ENCODE measurements around the gene CDK19.

Gene CDK19

DNA sequence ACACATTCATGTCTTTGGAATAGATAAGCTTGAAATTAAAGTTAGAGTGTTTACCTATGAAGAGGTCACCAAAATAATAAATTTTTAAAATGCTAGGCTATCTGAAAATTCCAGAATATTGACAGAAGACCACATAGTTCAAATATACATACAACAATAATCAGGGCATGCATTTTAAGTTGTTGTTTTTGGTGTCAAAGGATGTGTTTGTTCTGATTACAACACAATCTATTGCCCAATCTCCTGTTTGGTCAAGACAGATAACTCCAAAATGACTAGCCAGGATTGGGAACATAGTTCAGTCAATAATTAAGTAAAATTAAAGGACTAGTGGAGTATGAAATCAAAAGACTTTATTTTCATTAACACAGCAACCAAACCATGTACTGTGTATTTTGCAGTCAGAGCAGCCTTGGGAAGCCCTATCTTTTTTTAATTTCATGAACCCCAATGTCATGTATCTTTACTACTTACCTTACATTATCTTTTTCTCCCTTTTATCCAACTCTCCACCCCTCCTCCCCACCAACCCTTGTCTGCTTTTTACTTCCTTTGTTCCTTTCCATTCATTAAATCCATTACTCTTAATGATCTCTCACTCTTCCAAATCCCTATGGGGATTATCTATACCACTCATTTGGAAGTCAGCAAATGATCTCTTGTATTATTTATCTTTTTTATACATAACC lies 111.2 kb downstream of the CDK19 start:
- H3K36me3 ChIP-seq (ENCODE audit: control insufficient read depth in 2 of 2, insufficient read depth in 2 of 2, low read length in 2 of 2), result no peaks in the 10 kb centered on the region
- H3K27ac ChIP-seq (ENCODE audit: low read length), result no peak overlapping the region
- no peak overlapping the region for H3K4me3 ChIP-seq (ENCODE audit: low read length in 2 of 2)
- H3K27me3 ChIP-seq (ENCODE audit: control insufficient read depth in 1 of 2, insufficient read depth in 2 of 2, low read length in 2 of 2), result no peaks in the 10 kb centered on the region
- H3K4me1 ChIP-seq (ENCODE audit: control insufficient read depth, insufficient read depth, low read length), result no peaks in the 10 kb centered on the region
- no peaks in the 10 kb centered on the region for H3K9me3 ChIP-seq (ENCODE audit: control insufficient read depth in 2 of 2, low read length in 2 of 2)
- no peak overlapping the region for H3K9ac ChIP-seq (ENCODE audit: low read length in 2 of 2)

DNA sequence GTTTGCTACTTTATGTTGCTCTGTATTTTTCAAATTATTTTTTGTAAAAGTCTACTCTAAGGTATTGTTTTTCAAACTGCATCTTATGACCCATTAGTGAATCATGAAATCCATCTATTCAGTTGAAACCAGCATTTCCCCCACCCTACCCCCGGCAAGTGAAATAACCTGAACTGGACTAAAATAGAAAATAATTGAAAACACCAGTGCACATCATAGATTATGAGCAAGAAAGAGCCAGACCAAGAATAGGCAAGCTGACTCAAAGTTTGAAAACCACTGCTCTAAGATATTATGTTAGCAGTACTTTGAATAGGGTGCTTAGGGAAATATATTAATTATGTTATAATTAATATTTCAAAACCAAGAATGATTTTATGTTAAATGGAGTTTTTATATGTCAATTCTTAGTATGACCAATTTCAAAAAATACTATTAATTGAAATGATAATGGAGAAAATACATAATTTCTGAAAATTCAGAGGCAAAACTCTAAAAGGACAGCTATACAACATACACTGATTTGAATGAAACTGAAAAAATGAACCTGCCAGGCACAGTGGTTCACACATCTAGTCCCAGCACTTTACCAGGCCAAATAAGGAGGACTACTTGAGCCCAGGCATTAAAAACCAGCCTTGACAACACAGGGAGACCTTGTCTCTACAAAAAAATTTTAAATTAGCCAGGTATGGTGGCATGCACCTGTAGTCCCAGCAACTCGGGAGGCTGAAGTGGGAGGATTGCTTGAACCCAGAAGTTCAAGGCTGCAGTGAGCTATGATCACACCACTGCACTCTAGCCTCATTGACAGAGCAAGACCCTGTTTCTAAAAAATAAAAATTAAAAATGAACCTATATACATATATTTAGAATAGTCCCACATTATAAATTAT lies 112.0 kb downstream of the CDK19 start:
- Histone ChIP-seq H3K27ac (ENCODE audit: low read length) (no peak overlapping the region), H3K4me3 (ENCODE audit: low read length in 2 of 2) (no peak overlapping the region), H3K36me3 (ENCODE audit: control insufficient read depth in 2 of 2, insufficient read depth in 2 of 2, low read length in 2 of 2) (no peaks in the 10 kb centered on the region), H3K27me3 (ENCODE audit: control insufficient read depth in 1 of 2, insufficient read depth in 2 of 2, low read length in 2 of 2) (no peaks in the 10 kb centered on the region), H3K9ac (ENCODE audit: low read length in 2 of 2) (no peak overlapping the region), H3K4me1 (ENCODE audit: control insufficient read depth, insufficient read depth, low read length) (no peaks in the 10 kb centered on the region), H3K9me3 (ENCODE audit: control insufficient read depth in 2 of 2, low read length in 2 of 2) (no peaks in the 10 kb centered on the region)

DNA sequence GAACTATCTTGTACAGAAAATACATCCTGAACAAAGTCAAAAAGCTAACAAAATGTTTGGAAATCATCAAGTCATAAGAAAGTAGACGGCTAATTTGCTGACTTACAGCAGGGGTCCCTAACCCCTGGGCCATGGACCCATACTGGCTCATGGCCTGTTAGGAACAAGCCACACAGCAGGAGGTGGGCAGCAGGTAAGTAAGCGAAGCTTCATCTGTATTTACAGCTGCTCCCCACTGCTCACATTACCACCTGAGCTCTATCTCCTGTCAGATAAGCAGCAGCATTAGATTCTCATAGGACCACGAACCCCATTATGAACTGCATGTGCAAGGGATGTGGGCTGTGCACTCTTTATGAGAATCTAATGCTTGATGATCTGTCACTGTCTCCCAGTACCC lies 115.5 kb downstream of the CDK19 start:
- no peak overlapping the region for H3K4me3 ChIP-seq (ENCODE audit: low read length in 2 of 2)
- no peak overlapping the region for H3K9ac ChIP-seq (ENCODE audit: low read length in 2 of 2)
- H3K27ac ChIP-seq (ENCODE audit: low read length), result no peak overlapping the region

DNA sequence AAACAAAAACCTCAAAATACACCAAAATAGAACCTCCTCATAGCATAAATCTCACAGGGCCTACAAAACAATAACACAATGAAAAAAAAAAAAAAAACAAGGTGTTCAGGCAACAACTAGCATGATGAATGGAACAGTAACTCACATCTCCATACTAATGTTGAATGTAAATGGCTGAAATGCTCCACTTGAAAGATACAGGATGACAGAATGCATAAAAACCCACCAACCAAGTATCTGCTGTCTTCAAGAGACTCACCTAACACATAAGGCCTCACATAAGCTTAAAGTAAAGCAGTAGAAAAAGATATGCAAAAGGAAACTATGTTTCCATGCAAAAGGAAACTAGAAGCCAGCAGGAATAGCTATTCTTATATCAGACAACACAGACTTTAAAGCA lies 121.3 kb downstream of the CDK19 start:
- H3K4me1 ChIP-seq (ENCODE audit: control insufficient read depth, insufficient read depth, low read length), result no peaks in the 10 kb centered on the region
- no peak overlapping the region for H3K9ac ChIP-seq (ENCODE audit: low read length in 2 of 2)
- H3K4me3 ChIP-seq (ENCODE audit: low read length in 2 of 2), result no peak overlapping the region
- H3K27ac ChIP-seq (ENCODE audit: low read length), result no peak overlapping the region
- no peaks in the 10 kb centered on the region for H3K36me3 ChIP-seq (ENCODE audit: control insufficient read depth in 2 of 2, insufficient read depth in 2 of 2, low read length in 2 of 2)
- H3K9me3 ChIP-seq (ENCODE audit: control insufficient read depth in 2 of 2, low read length in 2 of 2), result no peaks in the 10 kb centered on the region
- no peaks in the 10 kb centered on the region for H3K27me3 ChIP-seq (ENCODE audit: control insufficient read depth in 1 of 2, insufficient read depth in 2 of 2, low read length in 2 of 2)

More for the DNA sequence above, 115.5 kb downstream of the CDK19 start:
- no peaks in the 10 kb centered on the region for H3K4me1 ChIP-seq (ENCODE audit: control insufficient read depth, insufficient read depth, low read length)
- H3K9me3 ChIP-seq (ENCODE audit: control insufficient read depth in 2 of 2, low read length in 2 of 2), result no peaks in the 10 kb centered on the region
- no peaks in the 10 kb centered on the region for H3K27me3 ChIP-seq (ENCODE audit: control insufficient read depth in 1 of 2, insufficient read depth in 2 of 2, low read length in 2 of 2)
- H3K36me3 ChIP-seq (ENCODE audit: control insufficient read depth in 2 of 2, insufficient read depth in 2 of 2, low read length in 2 of 2), result no peaks in the 10 kb centered on the region

DNA sequence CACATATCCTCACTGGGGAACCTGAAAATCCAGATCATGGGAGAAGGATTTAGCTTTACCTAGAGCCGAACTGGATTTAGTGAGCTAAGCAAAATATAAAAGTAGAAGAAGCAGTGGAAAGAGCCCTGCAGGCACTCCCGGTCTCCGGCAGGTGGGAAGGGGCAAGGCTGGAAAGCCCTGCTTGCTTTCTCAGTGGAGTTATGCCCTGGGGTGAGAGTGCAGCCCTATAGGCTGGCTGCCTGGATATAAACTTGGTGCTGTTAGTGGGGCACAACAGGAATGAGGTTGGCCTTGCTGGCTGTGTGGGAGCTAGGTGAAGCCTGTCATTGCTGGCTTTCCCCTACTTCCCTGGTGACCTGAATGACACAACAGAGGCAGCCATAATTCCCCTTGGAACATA lies 122.0 kb downstream of the CDK19 start:
- Histone ChIP-seq H3K36me3 (ENCODE audit: control insufficient read depth in 2 of 2, insufficient read depth in 2 of 2, low read length in 2 of 2) (no peaks in the 10 kb centered on the region), H3K9ac (ENCODE audit: low read length in 2 of 2) (no peak overlapping the region), H3K27me3 (ENCODE audit: control insufficient read depth in 1 of 2, insufficient read depth in 2 of 2, low read length in 2 of 2) (no peaks in the 10 kb centered on the region), H3K9me3 (ENCODE audit: control insufficient read depth in 2 of 2, low read length in 2 of 2) (no peaks in the 10 kb centered on the region), H3K27ac (ENCODE audit: low read length) (no peak overlapping the region), H3K4me1 (ENCODE audit: control insufficient read depth, insufficient read depth, low read length) (no peaks in the 10 kb centered on the region), H3K4me3 (ENCODE audit: low read length in 2 of 2) (no peak overlapping the region)

DNA sequence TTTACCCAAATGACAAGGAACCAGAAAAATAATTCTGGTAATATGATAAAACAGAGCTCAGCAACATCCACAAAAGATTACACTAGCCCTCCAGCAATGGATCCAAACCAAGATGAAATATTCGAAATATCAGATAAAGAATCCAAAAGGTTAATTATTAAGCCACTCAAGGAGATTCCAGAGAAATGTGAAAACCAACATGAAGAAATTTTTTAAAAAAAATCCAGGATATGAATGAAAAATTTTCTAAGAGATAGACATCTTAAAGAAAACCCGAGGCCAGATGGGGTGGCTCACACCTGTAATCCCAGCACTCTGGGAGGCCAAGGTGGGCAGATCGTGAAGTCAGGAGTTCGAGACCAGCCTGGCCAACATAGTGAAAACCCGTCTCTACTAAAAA lies 124.4 kb downstream of the CDK19 start:
- Histone ChIP-seq H3K36me3 (ENCODE audit: control insufficient read depth in 2 of 2, insufficient read depth in 2 of 2, low read length in 2 of 2) (no peaks in the 10 kb centered on the region), H3K9me3 (ENCODE audit: control insufficient read depth in 2 of 2, low read length in 2 of 2) (no peaks in the 10 kb centered on the region), H3K9ac (ENCODE audit: low read length in 2 of 2) (no peak overlapping the region), H3K4me1 (ENCODE audit: control insufficient read depth, insufficient read depth, low read length) (no peaks in the 10 kb centered on the region), H3K27ac (ENCODE audit: low read length) (no peak overlapping the region), H3K4me3 (ENCODE audit: low read length in 2 of 2) (no peak overlapping the region), H3K27me3 (ENCODE audit: control insufficient read depth in 1 of 2, insufficient read depth in 2 of 2, low read length in 2 of 2) (no peaks in the 10 kb centered on the region)

DNA sequence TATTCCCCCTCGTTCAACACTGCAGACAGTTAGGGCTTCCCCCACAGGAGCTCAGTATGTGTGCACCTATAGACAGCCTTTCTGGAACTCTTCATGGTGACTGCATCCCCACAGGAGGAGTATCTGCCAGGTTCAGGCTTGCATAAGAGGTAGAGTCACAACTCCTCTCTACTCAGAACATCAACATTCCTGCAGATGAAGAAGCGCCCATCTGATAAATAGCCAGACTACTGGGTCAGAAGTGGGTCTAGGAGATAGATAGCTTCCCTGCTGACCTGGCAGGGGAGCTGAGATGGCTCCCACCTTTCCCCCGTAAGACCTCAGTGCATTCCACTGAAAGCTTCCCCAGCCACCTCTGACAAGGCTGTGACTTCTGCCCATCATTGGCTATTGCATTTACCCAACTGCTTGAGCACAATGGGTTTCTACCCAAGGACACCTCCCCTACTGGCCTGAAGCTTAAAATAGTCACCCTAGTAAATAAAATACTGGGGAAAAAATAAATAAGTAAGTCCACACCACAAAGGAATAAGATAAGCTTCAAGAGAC lies 125.1 kb downstream of the CDK19 start:
- H3K4me1 ChIP-seq (ENCODE audit: control insufficient read depth, insufficient read depth, low read length), result no peaks in the 10 kb centered on the region
- H3K4me3 ChIP-seq (ENCODE audit: low read length in 2 of 2), result no peak overlapping the region
- no peak overlapping the region for H3K9ac ChIP-seq (ENCODE audit: low read length in 2 of 2)
- H3K27me3 ChIP-seq (ENCODE audit: control insufficient read depth in 1 of 2, insufficient read depth in 2 of 2, low read length in 2 of 2), result no peaks in the 10 kb centered on the region
- H3K27ac ChIP-seq (ENCODE audit: low read length), result no peak overlapping the region
- H3K36me3 ChIP-seq (ENCODE audit: control insufficient read depth in 2 of 2, insufficient read depth in 2 of 2, low read length in 2 of 2), result no peaks in the 10 kb centered on the region
- H3K9me3 ChIP-seq (ENCODE audit: control insufficient read depth in 2 of 2, low read length in 2 of 2), result no peaks in the 10 kb centered on the region

DNA sequence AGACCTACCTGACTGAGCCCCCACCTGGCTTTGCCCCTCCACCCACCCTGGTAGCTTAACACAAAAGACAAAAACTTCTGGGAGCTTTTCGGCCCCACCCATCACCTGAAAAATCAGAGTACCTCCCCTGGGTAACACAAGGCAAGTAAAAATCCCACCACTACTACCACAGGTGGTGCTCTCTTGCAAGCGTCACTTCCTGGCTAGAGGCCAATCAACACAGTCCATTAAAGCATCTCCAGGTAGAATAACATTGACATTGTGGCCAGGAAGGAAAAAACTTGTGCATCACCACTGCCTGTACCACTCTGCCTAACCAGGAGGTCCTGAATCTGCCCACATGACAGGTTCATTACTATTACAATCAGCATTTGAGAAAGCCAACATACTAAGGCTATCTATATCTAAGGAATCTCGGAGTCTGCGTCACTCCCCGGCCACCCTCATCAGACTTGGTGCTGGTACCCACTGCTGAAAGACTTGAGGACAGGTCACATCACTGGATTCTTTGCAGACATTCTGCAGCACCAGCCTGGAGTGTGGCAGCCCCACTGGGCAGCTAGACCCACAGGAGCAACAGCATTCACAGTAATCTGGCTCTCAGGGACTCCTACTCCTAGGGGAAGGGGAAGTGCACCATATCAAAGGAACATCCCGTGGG lies 125.9 kb downstream of the CDK19 start:
- no peak overlapping the region for H3K27ac ChIP-seq (ENCODE audit: low read length)
- H3K27me3 ChIP-seq (ENCODE audit: control insufficient read depth in 1 of 2, insufficient read depth in 2 of 2, low read length in 2 of 2), result no peaks in the 10 kb centered on the region
- no peak overlapping the region for H3K9ac ChIP-seq (ENCODE audit: low read length in 2 of 2)
- H3K4me3 ChIP-seq (ENCODE audit: low read length in 2 of 2), result no peak overlapping the region
- no peaks in the 10 kb centered on the region for H3K36me3 ChIP-seq (ENCODE audit: control insufficient read depth in 2 of 2, insufficient read depth in 2 of 2, low read length in 2 of 2)
- no peaks in the 10 kb centered on the region for H3K9me3 ChIP-seq (ENCODE audit: control insufficient read depth in 2 of 2, low read length in 2 of 2)
- H3K4me1 ChIP-seq (ENCODE audit: control insufficient read depth, insufficient read depth, low read length), result no peaks in the 10 kb centered on the region

DNA sequence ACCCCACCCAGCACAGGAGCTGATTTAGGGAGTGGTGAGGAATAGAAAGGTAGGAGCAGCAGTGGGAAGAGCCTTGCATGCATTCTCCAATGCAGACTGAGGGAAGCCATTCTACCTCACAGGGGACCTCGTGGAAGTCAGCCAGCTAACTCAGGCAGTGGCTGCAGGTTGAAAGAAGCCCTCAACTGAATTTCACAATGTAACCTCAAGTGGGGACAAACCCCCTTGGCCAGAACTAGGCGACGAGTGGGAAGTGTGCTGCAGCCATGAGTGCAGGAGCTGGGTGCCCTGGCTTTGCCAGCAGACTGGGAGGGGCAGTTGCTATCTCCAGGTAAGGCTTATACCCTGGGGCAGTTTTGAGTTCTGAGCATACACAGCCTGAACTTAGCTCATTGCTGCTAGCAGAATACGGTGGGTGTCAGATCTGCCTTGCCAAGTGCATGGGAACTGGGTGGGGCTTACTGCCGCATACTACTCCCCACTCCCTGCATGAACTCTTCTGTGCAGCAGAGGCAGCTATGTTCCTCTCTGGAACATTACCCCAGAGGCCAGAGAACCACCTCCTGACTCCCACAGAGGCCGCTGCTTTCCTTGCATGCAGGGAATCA lies 126.5 kb downstream of the CDK19 start:
- H3K27ac ChIP-seq (ENCODE audit: low read length), result no peak overlapping the region
- H3K9ac ChIP-seq (ENCODE audit: low read length in 2 of 2), result no peak overlapping the region

DNA sequence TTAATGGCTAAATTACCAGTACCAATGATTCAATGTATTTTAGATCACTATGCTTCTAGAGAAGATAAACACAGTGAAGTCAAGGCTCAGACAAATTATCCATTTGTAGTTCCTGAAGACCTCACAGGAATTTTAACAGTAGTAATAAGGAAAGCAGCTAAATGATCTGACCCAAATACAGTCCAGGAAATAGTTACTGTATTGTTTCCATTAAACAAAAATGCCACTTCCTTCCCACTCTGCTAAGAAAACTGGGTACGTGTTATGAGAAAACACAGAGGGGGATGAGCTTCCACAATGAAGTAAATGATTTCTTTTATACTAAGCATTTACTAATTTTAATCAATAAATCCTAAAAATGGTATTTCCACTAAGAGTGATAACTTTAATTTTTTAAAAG lies 127.9 kb downstream of the CDK19 start:
- no peak overlapping the region for H3K27ac ChIP-seq (ENCODE audit: low read length)
- H3K4me1 ChIP-seq (ENCODE audit: control insufficient read depth, insufficient read depth, low read length), result no peaks in the 10 kb centered on the region
- no peak overlapping the region for H3K9ac ChIP-seq (ENCODE audit: low read length in 2 of 2)
- no peak overlapping the region for H3K4me3 ChIP-seq (ENCODE audit: low read length in 2 of 2)
- no peaks in the 10 kb centered on the region for H3K27me3 ChIP-seq (ENCODE audit: control insufficient read depth in 1 of 2, insufficient read depth in 2 of 2, low read length in 2 of 2)
- no peaks in the 10 kb centered on the region for H3K9me3 ChIP-seq (ENCODE audit: control insufficient read depth in 2 of 2, low read length in 2 of 2)
- no peaks in the 10 kb centered on the region for H3K36me3 ChIP-seq (ENCODE audit: control insufficient read depth in 2 of 2, insufficient read depth in 2 of 2, low read length in 2 of 2)

More for the DNA sequence above, 126.5 kb downstream of the CDK19 start:
- Histone ChIP-seq H3K4me3 (ENCODE audit: low read length in 2 of 2) (no peak overlapping the region), H3K4me1 (ENCODE audit: control insufficient read depth, insufficient read depth, low read length) (no peaks in the 10 kb centered on the region), H3K9me3 (ENCODE audit: control insufficient read depth in 2 of 2, low read length in 2 of 2) (no peaks in the 10 kb centered on the region), H3K36me3 (ENCODE audit: control insufficient read depth in 2 of 2, insufficient read depth in 2 of 2, low read length in 2 of 2) (no peaks in the 10 kb centered on the region), H3K27me3 (ENCODE audit: control insufficient read depth in 1 of 2, insufficient read depth in 2 of 2, low read length in 2 of 2) (no peaks in the 10 kb centered on the region)
